ENCODE results near the gene FBXL17.

DNA sequence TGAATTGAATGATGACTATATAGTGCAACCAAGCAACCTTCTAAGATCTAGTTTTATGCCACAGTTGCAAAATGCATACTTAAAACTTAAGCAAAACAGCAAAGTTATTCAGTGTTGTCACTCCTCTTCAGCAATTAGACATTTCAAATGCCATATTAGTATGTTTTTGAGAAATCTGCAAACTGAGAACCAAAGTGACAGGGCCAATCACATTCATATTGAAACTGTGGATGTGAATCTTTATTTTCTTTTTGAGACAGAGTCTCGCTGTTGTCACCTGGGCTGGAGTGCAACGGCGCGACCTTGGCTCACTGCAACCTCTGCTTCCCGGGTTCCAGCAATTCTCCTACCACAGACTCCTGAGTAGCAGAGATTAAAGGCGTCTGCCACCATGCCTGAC lies 461.9 kb downstream of the FBXL17 start:
- TF ChIP-seq, protein P1, sequence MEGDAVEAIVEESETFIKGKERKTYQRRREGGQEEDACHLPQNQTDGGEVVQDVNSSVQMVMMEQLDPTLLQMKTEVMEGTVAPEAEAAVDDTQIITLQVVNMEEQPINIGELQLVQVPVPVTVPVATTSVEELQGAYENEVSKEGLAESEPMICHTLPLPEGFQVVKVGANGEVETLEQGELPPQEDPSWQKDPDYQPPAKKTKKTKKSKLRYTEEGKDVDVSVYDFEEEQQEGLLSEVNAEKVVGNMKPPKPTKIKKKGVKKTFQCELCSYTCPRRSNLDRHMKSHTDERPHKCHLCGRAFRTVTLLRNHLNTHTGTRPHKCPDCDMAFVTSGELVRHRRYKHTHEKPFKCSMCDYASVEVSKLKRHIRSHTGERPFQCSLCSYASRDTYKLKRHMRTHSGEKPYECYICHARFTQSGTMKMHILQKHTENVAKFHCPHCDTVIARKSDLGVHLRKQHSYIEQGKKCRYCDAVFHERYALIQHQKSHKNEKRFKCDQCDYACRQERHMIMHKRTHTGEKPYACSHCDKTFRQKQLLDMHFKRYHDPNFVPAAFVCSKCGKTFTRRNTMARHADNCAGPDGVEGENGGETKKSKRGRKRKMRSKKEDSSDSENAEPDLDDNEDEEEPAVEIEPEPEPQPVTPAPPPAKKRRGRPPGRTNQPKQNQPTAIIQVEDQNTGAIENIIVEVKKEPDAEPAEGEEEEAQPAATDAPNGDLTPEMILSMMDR (IDR thresholded peaks at IDR 0.05) = no peak
- no peak for TF ChIP-seq EP300 (IDR thresholded peaks at IDR 0.05; ENCODE audit: borderline replicate concordance in 1 of 2, low read depth in 1 of 2, low read length in 1 of 2)
- TF ChIP-seq POLR2AphosphoS5 (IDR thresholded peaks at IDR 0.05; ENCODE audit: low read depth, low read length) = no peak
- no peak for TF ChIP-seq FOXM1 (IDR thresholded peaks at IDR 0.05; ENCODE audit: low read depth)
- TF ChIP-seq RFX5 (IDR thresholded peaks at IDR 0.05; ENCODE audit: low read length) = no peak
- TF ChIP-seq ELF1 (IDR thresholded peaks at IDR 0.05) = no peak
- no peak for TF ChIP-seq NFIC (IDR thresholded peaks at IDR 0.05; ENCODE audit: borderline replicate concordance)

Data from SK-N-SH (cell line).